ENCODE measurements around the gene TRIM44. TPM values are rescaled to one million over a fixed set of nuclear protein-coding genes. Genes with fewer than 3 reads are reported as not detected.

Gene TRIM44
- total RNA-seq, 2 donors from 2014 or later: 30.6 to 33.2 TPM

DNA sequence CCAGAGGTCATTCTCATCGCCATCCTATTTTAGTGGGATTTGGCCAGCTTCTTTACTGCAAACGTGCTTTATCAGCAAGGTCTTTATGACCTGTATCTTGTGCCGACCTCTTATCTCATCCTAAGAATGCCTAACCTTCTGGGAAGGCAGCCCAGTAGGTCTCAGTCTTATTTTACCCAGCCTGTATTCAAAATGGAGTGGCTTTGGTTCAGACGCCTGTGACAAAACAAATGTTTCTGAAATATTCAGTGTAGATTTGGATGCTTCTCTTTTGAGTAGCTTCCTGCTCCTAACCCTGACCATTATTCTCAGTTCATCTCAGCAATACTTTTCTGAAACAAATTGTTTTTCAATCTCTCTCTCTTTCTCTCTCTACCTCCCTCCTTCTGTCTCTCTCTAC lies 60.1 kb downstream of the TRIM44 start:
- no peaks in the 10 kb centered on the region for H3K9me3 ChIP-seq
- 85% methylated on average over 4 of the region's 4 CpGs for WGBS
- DNase-seq (ENCODE audit: low spot score): no peak
- no peak overlapping the region for H3K4me3 ChIP-seq
- H3K4me1 ChIP-seq (replicated peaks): no peaks in the 10 kb centered on the region
- H3K27me3 ChIP-seq (replicated peaks; ENCODE audit: insufficient read depth): no peaks in the 10 kb centered on the region
- H3K27ac ChIP-seq: no peak overlapping the region
- intact Hi-C loops (cut with DNase I): no loop called here
- TF ChIP-seq POLR2A (IDR thresholded peaks at IDR 0.05) (no peak), POLR2AphosphoS5 (IDR thresholded peaks at IDR 0.05) (no peak)
- TF ChIP-seq, protein P1, sequence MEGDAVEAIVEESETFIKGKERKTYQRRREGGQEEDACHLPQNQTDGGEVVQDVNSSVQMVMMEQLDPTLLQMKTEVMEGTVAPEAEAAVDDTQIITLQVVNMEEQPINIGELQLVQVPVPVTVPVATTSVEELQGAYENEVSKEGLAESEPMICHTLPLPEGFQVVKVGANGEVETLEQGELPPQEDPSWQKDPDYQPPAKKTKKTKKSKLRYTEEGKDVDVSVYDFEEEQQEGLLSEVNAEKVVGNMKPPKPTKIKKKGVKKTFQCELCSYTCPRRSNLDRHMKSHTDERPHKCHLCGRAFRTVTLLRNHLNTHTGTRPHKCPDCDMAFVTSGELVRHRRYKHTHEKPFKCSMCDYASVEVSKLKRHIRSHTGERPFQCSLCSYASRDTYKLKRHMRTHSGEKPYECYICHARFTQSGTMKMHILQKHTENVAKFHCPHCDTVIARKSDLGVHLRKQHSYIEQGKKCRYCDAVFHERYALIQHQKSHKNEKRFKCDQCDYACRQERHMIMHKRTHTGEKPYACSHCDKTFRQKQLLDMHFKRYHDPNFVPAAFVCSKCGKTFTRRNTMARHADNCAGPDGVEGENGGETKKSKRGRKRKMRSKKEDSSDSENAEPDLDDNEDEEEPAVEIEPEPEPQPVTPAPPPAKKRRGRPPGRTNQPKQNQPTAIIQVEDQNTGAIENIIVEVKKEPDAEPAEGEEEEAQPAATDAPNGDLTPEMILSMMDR (IDR thresholded peaks at IDR 0.05): no peak
- no peaks in the 10 kb centered on the region for H3K36me3 ChIP-seq

DNA sequence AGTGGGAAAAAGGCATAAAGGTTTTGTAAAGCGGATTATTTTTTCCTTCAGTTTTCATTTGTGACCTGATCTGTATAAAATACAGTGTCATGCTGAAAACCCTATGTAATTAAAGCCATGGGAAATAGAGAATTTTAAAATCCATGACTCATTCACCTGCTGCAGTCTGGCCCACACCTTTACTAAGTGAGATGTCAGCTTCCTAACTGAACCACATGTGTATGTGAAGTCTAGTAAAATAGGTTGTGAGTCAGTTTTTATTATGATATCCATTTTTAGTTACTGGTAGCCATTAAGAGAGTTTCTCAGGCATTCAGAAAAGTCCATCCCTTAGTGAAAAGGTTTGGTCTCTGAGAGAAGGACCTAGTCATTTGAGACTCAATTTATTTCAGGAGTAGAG lies 60.9 kb downstream of the TRIM44 start:
- intact Hi-C loops (cut with DNase I): no loop called here
- no peaks in the 10 kb centered on the region for H3K36me3 ChIP-seq
- H3K4me1 ChIP-seq (replicated peaks): no peaks in the 10 kb centered on the region
- H3K27ac ChIP-seq: no peak overlapping the region
- no peaks in the 10 kb centered on the region for H3K27me3 ChIP-seq (replicated peaks; ENCODE audit: insufficient read depth)
- no peak overlapping the region for H3K4me3 ChIP-seq
- no peaks in the 10 kb centered on the region for H3K9me3 ChIP-seq
- 96% methylated on average over 1 of the region's 1 CpG for WGBS
- DNase-seq (ENCODE audit: low spot score): no peak
- TF ChIP-seq, protein P1 (IDR thresholded peaks at IDR 0.05): no peak
- no peak for TF ChIP-seq POLR2A (IDR thresholded peaks at IDR 0.05)
- TF ChIP-seq POLR2AphosphoS5 (IDR thresholded peaks at IDR 0.05): no peak

DNA sequence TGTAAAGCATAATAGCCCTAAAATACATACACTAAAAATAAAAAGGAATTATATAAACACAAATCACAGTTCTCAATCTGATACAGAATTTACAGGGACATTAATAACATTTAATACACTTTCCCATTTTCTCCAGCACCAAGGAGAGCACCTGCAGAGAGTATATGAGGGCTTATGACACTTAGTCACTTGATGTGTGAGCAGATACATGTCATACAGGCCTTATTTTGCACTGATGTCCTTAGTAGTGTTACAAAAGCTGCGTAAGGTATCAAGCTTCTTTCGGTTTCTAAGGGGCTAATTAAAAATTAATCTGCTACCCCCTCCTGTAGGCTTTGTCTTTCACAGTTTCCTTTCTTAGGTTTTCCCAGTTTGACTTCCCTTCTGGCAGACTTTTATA lies 61.3 kb downstream of the TRIM44 start:
- H3K36me3 ChIP-seq: no peaks in the 10 kb centered on the region
- DNase-seq (ENCODE audit: low spot score): no peak
- H3K4me1 ChIP-seq (replicated peaks): no peaks in the 10 kb centered on the region
- H3K27me3 ChIP-seq (replicated peaks; ENCODE audit: insufficient read depth): no peaks in the 10 kb centered on the region
- TF ChIP-seq, protein P1 (IDR thresholded peaks at IDR 0.05): no peak
- WGBS: 91% methylated on average over 2 of the region's 2 CpGs
- no peak overlapping the region for H3K27ac ChIP-seq
- H3K9me3 ChIP-seq: no peaks in the 10 kb centered on the region
- H3K4me3 ChIP-seq: no peak overlapping the region
- intact Hi-C loops (cut with DNase I): no loop called here

DNA sequence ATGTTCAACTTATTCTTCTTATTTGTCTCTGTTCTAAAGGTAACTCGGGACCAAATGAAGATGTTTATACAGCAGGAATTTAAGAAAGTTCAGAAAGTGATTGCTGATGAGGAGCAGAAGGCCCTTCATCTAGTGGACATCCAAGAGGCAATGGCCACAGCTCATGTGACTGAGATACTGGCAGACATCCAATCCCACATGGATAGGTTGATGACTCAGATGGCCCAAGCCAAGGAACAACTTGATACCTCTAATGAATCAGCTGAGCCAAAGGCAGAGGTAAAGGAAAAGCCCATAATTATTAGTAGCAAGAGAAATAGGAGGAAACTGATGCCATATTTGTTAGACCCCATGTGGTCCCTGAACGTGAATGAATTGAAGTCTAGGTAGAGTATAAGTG lies 63.3 kb downstream of the TRIM44 start:
- intact Hi-C loops (cut with DNase I): no loop called here
- 80% methylated on average over 2 of the region's 2 CpGs for WGBS
- H3K9me3 ChIP-seq: no peaks in the 10 kb centered on the region
- DNase-seq (ENCODE audit: low spot score): no peak
- no peaks in the 10 kb centered on the region for H3K36me3 ChIP-seq
- TF ChIP-seq, protein P1 (IDR thresholded peaks at IDR 0.05): no peak
- TF ChIP-seq POLR2A (IDR thresholded peaks at IDR 0.05) (no peak), POLR2AphosphoS5 (IDR thresholded peaks at IDR 0.05) (no peak)
- H3K4me3 ChIP-seq: no peak overlapping the region
- H3K4me1 ChIP-seq (replicated peaks): no peaks in the 10 kb centered on the region
- H3K27ac ChIP-seq: no peak overlapping the region
- H3K27me3 ChIP-seq (replicated peaks; ENCODE audit: insufficient read depth): no peaks in the 10 kb centered on the region

DNA sequence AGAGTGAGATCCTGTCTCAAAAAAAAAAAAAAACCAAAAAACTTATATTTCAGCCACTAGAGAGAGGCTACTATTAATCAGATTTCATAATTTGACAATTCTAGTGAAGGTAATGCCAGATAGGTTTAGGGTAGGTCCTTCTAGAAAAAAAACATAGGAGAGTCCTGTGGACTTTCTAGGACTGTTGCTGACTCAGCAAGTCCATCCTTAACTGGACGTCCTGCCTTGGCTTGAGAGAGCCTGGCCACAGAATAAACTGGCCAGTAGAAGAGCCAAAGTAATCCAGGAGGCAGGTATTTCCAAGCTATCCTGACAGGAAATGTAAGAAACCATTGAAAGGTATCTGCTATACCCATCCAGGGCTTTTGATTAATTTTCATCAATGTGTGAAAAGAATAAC lies 64.6 kb downstream of the TRIM44 start:
- H3K9me3 ChIP-seq: no peaks in the 10 kb centered on the region
- H3K4me3 ChIP-seq: no peak overlapping the region
- TF ChIP-seq, protein P1 (IDR thresholded peaks at IDR 0.05): no peak
- no peak for TF ChIP-seq POLR2A (IDR thresholded peaks at IDR 0.05)
- no peak for TF ChIP-seq POLR2AphosphoS5 (IDR thresholded peaks at IDR 0.05)
- no peak overlapping the region for H3K27ac ChIP-seq
- DNase-seq (ENCODE audit: low spot score): no peak
- no peaks in the 10 kb centered on the region for H3K36me3 ChIP-seq
- H3K27me3 ChIP-seq (replicated peaks; ENCODE audit: insufficient read depth): no peaks in the 10 kb centered on the region
- H3K4me1 ChIP-seq (replicated peaks): no peaks in the 10 kb centered on the region
- 88% methylated on average over 1 of the region's 1 CpG for WGBS
- intact Hi-C loops (cut with DNase I): no loop called here
